Measurements from ENCODE around the gene KCNC4.

GRCh38 chr1:110161849-110162248 is 48.3 kb upstream of the KCNC4 start:
- TF ChIP-seq CTCF (conservative IDR thresholded peaks at IDR 0.05; ENCODE audit: low read length) (no peak), EZH2phosphoT487 (IDR thresholded peaks at IDR 0.05; ENCODE audit: borderline replicate concordance, low read depth, low read length) (no peak)
